ENCODE results near the gene IRAK2. TPM values are rescaled to one million over a fixed set of nuclear protein-coding genes. Genes with fewer than 3 reads are reported as not detected.
A peak's percentile ranks its signal among the peaks of the same experiment; 100 is the strongest.

The IRAK2 gene
- total RNA-seq, 1 donor from 2014 or later, result 2.4 TPM

- H3K9me3 Mint-ChIP-seq, result no peaks in the 10 kb centered on the region
Observed at GRCh38 chr3:10185804-10186762, 21.4 kb downstream of the IRAK2 start.

GRCh38 chr3:10187290-10187876 is 22.7 kb downstream of the IRAK2 start:
- Mint-ChIP-seq H3K27ac (peak overlapping the region; percentile 13), H3K4me3 (ENCODE audit: low read depth) (no peak overlapping the region)
- intact Hi-C loops (cut with micrococcal nuclease), result loop anchor here (2.0 kb wide), 2 partner anchors 15 to 17 kb away; no protein-coding TSS in a partner anchor

More at GRCh38 chr3:10185804-10186762, 21.4 kb downstream of the IRAK2 start:
- intact Hi-C loops (cut with micrococcal nuclease), result loop anchor here (1.0 to 2.0 kb wide), 5 partner anchors 13 to 43 kb away; no protein-coding TSS in a partner anchor
- DNase-seq (ENCODE audit: low spot score), result peak; percentile 25
- Mint-ChIP-seq H3K4me1 (ENCODE audit: low read depth) (peaks cover 53% of the 10 kb centered on the region), H3K4me3 (ENCODE audit: low read depth) (peak overlapping the region; percentile 9), H3K27ac (peak overlapping the region; percentile 66), H3K36me3 (ENCODE audit: low read depth) (peaks cover 2% of the 10 kb centered on the region), H3K27me3 (ENCODE audit: low read depth) (no peaks in the 10 kb centered on the region)

GRCh38 chr3:10187944-10188343 is 23.2 kb downstream of the IRAK2 start:
- Mint-ChIP-seq H3K4me1 (ENCODE audit: low read depth) (peaks cover 69% of the 10 kb centered on the region), H3K27ac (peak overlapping the region; percentile 13), H3K9me3 (no peaks in the 10 kb centered on the region), H3K27me3 (ENCODE audit: low read depth) (no peaks in the 10 kb centered on the region), H3K4me3 (ENCODE audit: low read depth) (no peak overlapping the region), H3K36me3 (ENCODE audit: low read depth) (peaks cover 6% of the 10 kb centered on the region)
- no peak for DNase-seq (ENCODE audit: low spot score)
- intact Hi-C loops (cut with micrococcal nuclease), result loop anchor here (2.0 kb wide), 2 partner anchors 15 to 17 kb away; no protein-coding TSS in a partner anchor

More at GRCh38 chr3:10187290-10187876, 22.7 kb downstream of the IRAK2 start:
- peaks cover 63% of the 10 kb centered on the region for H3K4me1 Mint-ChIP-seq (ENCODE audit: low read depth)
- H3K27me3 Mint-ChIP-seq (ENCODE audit: low read depth), result no peaks in the 10 kb centered on the region
- DNase-seq (ENCODE audit: low spot score), result no peak
- no peaks in the 10 kb centered on the region for H3K9me3 Mint-ChIP-seq
- H3K36me3 Mint-ChIP-seq (ENCODE audit: low read depth), result peaks cover 6% of the 10 kb centered on the region

- peaks cover 6% of the 10 kb centered on the region for H3K36me3 Mint-ChIP-seq (ENCODE audit: low read depth)
- H3K4me3 Mint-ChIP-seq (ENCODE audit: low read depth), result no peak overlapping the region
- peaks cover 76% of the 10 kb centered on the region for H3K4me1 Mint-ChIP-seq (ENCODE audit: low read depth)
- no peak for DNase-seq (ENCODE audit: low spot score)
- no peaks in the 10 kb centered on the region for H3K27me3 Mint-ChIP-seq (ENCODE audit: low read depth)
- H3K9me3 Mint-ChIP-seq, result no peaks in the 10 kb centered on the region
- H3K27ac Mint-ChIP-seq, result peak overlapping the region; percentile 48
- intact Hi-C loops (cut with micrococcal nuclease), result no loop called here
Observed at GRCh38 chr3:10188804-10189556, 24.3 kb downstream of the IRAK2 start.

- H3K4me1 Mint-ChIP-seq (ENCODE audit: low read depth), result peaks cover 79% of the 10 kb centered on the region
- no peak overlapping the region for H3K4me3 Mint-ChIP-seq (ENCODE audit: low read depth)
- DNase-seq (ENCODE audit: low spot score), result peak; percentile 27
- H3K36me3 Mint-ChIP-seq (ENCODE audit: low read depth), result peaks cover 6% of the 10 kb centered on the region
- H3K9me3 Mint-ChIP-seq, result no peaks in the 10 kb centered on the region
- no peaks in the 10 kb centered on the region for H3K27me3 Mint-ChIP-seq (ENCODE audit: low read depth)
- H3K27ac Mint-ChIP-seq, result peak overlapping the region; percentile 48
- intact Hi-C loops (cut with micrococcal nuclease), result no loop called here
Observed at GRCh38 chr3:10189557-10190354, 25.0 kb downstream of the IRAK2 start.

- intact Hi-C loops (cut with micrococcal nuclease), result no loop called here
- Mint-ChIP-seq H3K27ac (peak overlapping the region; percentile 96), H3K4me3 (ENCODE audit: low read depth) (peak overlapping the region; percentile 17), H3K27me3 (ENCODE audit: low read depth) (no peaks in the 10 kb centered on the region), H3K36me3 (ENCODE audit: low read depth) (peaks cover 4% of the 10 kb centered on the region), H3K9me3 (no peaks in the 10 kb centered on the region), H3K4me1 (ENCODE audit: low read depth) (peaks cover 73% of the 10 kb centered on the region)
- DNase-seq (ENCODE audit: low spot score), result peak; percentile 30
Observed at GRCh38 chr3:10192953-10193691, 28.4 kb downstream of the IRAK2 start.

GRCh38 chr3:10193692-10194327 is 29.1 kb downstream of the IRAK2 start:
- no peaks in the 10 kb centered on the region for H3K9me3 Mint-ChIP-seq
- peaks cover 78% of the 10 kb centered on the region for H3K4me1 Mint-ChIP-seq (ENCODE audit: low read depth)
- DNase-seq (ENCODE audit: low spot score), result no peak
- H3K36me3 Mint-ChIP-seq (ENCODE audit: low read depth), result peaks cover 4% of the 10 kb centered on the region
- intact Hi-C loops (cut with micrococcal nuclease), result loop anchor here (1.0 kb wide), 1 partner anchor 31 kb away; no protein-coding TSS in a partner anchor
- H3K27ac Mint-ChIP-seq, result peak overlapping the region; percentile 96
- no peaks in the 10 kb centered on the region for H3K27me3 Mint-ChIP-seq (ENCODE audit: low read depth)
- peak overlapping the region; percentile 61 for H3K4me3 Mint-ChIP-seq (ENCODE audit: low read depth)

GRCh38 chr3:10194328-10195071 is 29.8 kb downstream of the IRAK2 start:
- H3K4me1 Mint-ChIP-seq (ENCODE audit: low read depth), result peaks cover 78% of the 10 kb centered on the region
- H3K36me3 Mint-ChIP-seq (ENCODE audit: low read depth), result peaks cover 7% of the 10 kb centered on the region
- no peaks in the 10 kb centered on the region for H3K9me3 Mint-ChIP-seq
- peak overlapping the region; percentile 96 for H3K27ac Mint-ChIP-seq
- H3K27me3 Mint-ChIP-seq (ENCODE audit: low read depth), result no peaks in the 10 kb centered on the region
- no peak for DNase-seq (ENCODE audit: low spot score)
- intact Hi-C loops (cut with micrococcal nuclease), result loop anchor here (1.0 kb wide), 1 partner anchor 31 kb away; no protein-coding TSS in a partner anchor
- H3K4me3 Mint-ChIP-seq (ENCODE audit: low read depth), result peak overlapping the region; percentile 61

GRCh38 chr3:10195366-10196089 is 30.8 kb downstream of the IRAK2 start:
- intact Hi-C loops (cut with micrococcal nuclease), result no loop called here
- Mint-ChIP-seq H3K9me3 (no peaks in the 10 kb centered on the region), H3K36me3 (ENCODE audit: low read depth) (peaks cover 7% of the 10 kb centered on the region), H3K4me3 (ENCODE audit: low read depth) (peak overlapping the region; percentile 61), H3K27me3 (ENCODE audit: low read depth) (no peaks in the 10 kb centered on the region), H3K27ac (peak overlapping the region; percentile 96), H3K4me1 (ENCODE audit: low read depth) (peaks cover 72% of the 10 kb centered on the region)
- no peak for DNase-seq (ENCODE audit: low spot score)

- H3K36me3 Mint-ChIP-seq (ENCODE audit: low read depth), result peaks cover 5% of the 10 kb centered on the region
- H3K9me3 Mint-ChIP-seq, result no peaks in the 10 kb centered on the region
- no peaks in the 10 kb centered on the region for H3K27me3 Mint-ChIP-seq (ENCODE audit: low read depth)
- H3K4me1 Mint-ChIP-seq (ENCODE audit: low read depth), result peaks cover 72% of the 10 kb centered on the region
- H3K27ac Mint-ChIP-seq, result peak overlapping the region; percentile 55
- DNase-seq (ENCODE audit: low spot score), result no peak
- intact Hi-C loops (cut with micrococcal nuclease), result no loop called here
- no peak overlapping the region for H3K4me3 Mint-ChIP-seq (ENCODE audit: low read depth)
Observed at GRCh38 chr3:10196389-10197052, 31.8 kb downstream of the IRAK2 start.
